DND-41 (cell line): ENCODE data around the gene PSAP.
"Not testable (repeated sequence)": the region's sequence is repeated elsewhere in the genome, so short reads cannot be mapped to it uniquely, and the experiment has no call there.

Experiments used
- ATAC-seq: fragments of 200-7000 bp; cut with Tn5 transposase; 3 replicates; pipeline ENCODE4 v1.9.1; 2021; ENCODE audit warnings: low read depth; ENCODE audit not compliant: insufficient read depth
- DNase-seq: peaks from one replicate; pipeline ENCODE4 v3.0.0-alpha.2; 2020
- H2AFZ ChIP-seq: 2 replicates; pipeline ENCODE4 v1.6.0; 2012; ENCODE audit warnings: low read depth, low read length
- H3K27ac ChIP-seq: 2 replicates; pipeline ENCODE4 v1.5.1; 2012; ENCODE audit warnings: low read length, inconsistent platforms
- H3K27me3 ChIP-seq: fragments of 200-600 bp; sonication (generic); 2 replicates; pipeline ENCODE4 v1.6.0; 2012; ENCODE audit warnings: low read length, mild to moderate bottlenecking, inconsistent platforms; ENCODE audit not compliant: insufficient read depth, poor library complexity
- H3K36me3 ChIP-seq: 2 replicates; pipeline ENCODE4 v1.5.1; 2012; ENCODE audit warnings: low read length, inconsistent platforms; ENCODE audit not compliant: insufficient read depth
- H3K4me1 ChIP-seq: 2 replicates; pipeline ENCODE4 v1.5.1; 2012; ENCODE audit warnings: mild to moderate bottlenecking, low read length; ENCODE audit not compliant: insufficient read depth
- H3K4me2 ChIP-seq: 2 replicates; pipeline ENCODE4 v1.6.0; 2012; ENCODE audit warnings: mild to moderate bottlenecking, moderate library complexity, low read length, inconsistent platforms; ENCODE audit not compliant: insufficient read depth
- H3K4me3 ChIP-seq, 2 experiments: fragments of 200-600 bp in 1 of 2; shearing (Covaris generic) in 1 of 2; 2 replicates each; pipeline ENCODE4 v1.5.1; 2012 to 2016; ENCODE audit warnings: inconsistent platforms in 2 of 2, low read length in 2 of 2, mild to moderate bottlenecking in 2 of 2, low read depth in 1 of 2, moderate library complexity in 1 of 2
- H3K79me2 ChIP-seq: 2 replicates; pipeline ENCODE4 v1.6.0; 2012; ENCODE audit warnings: low read length, inconsistent platforms; ENCODE audit not compliant: insufficient read depth
- H3K9ac ChIP-seq: 2 replicates; pipeline ENCODE4 v1.6.0; 2012; ENCODE audit warnings: low read depth, mild to moderate bottlenecking, inconsistent platforms, low read length, moderate library complexity
- H3K9me3 ChIP-seq: 2 replicates; pipeline ENCODE4 v1.5.1; 2012; ENCODE audit warnings: low read length, moderate library complexity, mild to moderate bottlenecking, inconsistent platforms; ENCODE audit not compliant: insufficient read depth, severe bottlenecking
- H4K20me1 ChIP-seq: 2 replicates; pipeline ENCODE4 v1.6.0; 2012; ENCODE audit warnings: low read length; ENCODE audit not compliant: insufficient read depth
- EZH2 ChIP-seq: IDR thresholded peaks from 3 replicates; pipeline ENCODE4 v1.6.1; 2012; ENCODE audit warnings: borderline replicate concordance, low read depth, mild to moderate bottlenecking, moderate library complexity, low read length, inconsistent platforms; ENCODE audit not compliant: severe bottlenecking
- TF ChIP-seq, protein P1 (sequence below): IDR thresholded peaks from 2 replicates; pipeline ENCODE4 v1.5.1; 2012; ENCODE audit warnings: borderline replicate concordance, low read length, moderate library complexity, mild to moderate bottlenecking; ENCODE audit not compliant: poor library complexity, severe bottlenecking; ENCODE audit errors: extremely low read depth

PSAP gene

DNA sequence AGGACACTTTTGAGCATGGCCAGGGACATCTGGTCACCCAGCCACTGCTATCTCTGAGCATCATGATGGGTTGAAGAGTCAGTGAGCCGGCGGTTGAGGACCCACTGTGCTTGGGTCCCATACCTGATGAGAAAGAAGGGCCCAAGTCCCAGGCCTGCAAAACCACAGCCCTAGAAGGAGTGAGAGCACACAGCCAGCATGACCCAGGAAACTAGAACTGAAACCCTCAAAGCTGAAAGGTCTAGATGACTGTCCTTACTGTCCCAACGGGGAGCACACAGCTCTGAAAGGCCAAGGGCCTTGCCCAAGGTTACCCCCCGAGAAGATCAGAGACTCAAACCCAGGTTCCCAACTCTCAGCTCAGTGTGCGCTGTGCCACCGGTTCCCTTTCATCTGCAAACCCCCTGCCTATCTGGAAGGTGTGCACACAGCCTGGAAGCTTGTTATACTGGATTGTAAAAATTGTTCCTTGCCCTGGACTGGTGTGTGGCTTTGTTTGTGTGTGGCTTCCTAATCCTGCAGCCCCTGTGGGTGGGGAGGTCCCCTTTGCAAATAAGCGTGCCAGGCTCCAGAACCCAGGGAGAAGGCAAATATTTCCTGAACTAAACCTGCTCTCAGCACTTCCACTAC lies 22.6 kb upstream of the PSAP start:
- Histone ChIP-seq H3K9ac (peak overlapping the region; percentile 19), H3K4me3 (no peak overlapping the region), H3K27ac (peak overlapping the region; percentile 74), H3K9me3 (no peaks in the 10 kb centered on the region), H3K79me2 (peaks cover 8% of the 10 kb centered on the region), H4K20me1 (no peaks in the 10 kb centered on the region), H3K4me1 (peaks cover 62% of the 10 kb centered on the region), H3K4me2 (no peak overlapping the region), H3K36me3 (no peaks in the 10 kb centered on the region), H3K27me3 (no peaks in the 10 kb centered on the region), H2AFZ (no peak overlapping the region)
- ATAC-seq: no peak
- TF ChIP-seq EZH2: no peak
- TF ChIP-seq, protein P1, sequence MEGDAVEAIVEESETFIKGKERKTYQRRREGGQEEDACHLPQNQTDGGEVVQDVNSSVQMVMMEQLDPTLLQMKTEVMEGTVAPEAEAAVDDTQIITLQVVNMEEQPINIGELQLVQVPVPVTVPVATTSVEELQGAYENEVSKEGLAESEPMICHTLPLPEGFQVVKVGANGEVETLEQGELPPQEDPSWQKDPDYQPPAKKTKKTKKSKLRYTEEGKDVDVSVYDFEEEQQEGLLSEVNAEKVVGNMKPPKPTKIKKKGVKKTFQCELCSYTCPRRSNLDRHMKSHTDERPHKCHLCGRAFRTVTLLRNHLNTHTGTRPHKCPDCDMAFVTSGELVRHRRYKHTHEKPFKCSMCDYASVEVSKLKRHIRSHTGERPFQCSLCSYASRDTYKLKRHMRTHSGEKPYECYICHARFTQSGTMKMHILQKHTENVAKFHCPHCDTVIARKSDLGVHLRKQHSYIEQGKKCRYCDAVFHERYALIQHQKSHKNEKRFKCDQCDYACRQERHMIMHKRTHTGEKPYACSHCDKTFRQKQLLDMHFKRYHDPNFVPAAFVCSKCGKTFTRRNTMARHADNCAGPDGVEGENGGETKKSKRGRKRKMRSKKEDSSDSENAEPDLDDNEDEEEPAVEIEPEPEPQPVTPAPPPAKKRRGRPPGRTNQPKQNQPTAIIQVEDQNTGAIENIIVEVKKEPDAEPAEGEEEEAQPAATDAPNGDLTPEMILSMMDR: no peak
- no peak for DNase-seq

DNA sequence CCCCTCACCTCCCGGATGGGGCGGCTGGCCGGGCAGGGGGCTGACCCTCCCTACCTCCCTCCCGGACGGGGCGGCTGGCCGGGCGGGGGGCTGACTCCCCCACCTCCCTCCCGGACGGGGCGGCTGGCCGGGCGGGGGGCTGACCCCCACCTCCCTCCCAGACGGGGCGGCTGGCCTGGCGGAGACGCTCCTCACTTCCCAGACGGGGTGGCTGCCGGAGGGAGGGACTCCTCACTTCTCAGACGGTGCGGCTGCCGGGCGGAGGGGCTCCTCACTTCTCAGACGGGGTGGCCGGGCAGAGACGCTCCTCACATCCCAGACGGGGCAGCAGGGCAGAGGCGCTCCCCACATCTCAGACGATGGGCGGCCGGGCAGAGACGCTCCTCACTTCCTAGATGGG lies 18.6 kb upstream of the PSAP start:
- ATAC-seq, H3K36me3 ChIP-seq, H4K20me1 ChIP-seq, H3K4me3 ChIP-seq, H3K79me2 ChIP-seq, H3K27ac ChIP-seq, H3K9me3 ChIP-seq, H3K9ac ChIP-seq, H2AFZ ChIP-seq, H3K27me3 ChIP-seq, DNase-seq, H3K4me2 ChIP-seq: not testable (repeated sequence)
- H3K4me1 ChIP-seq: peaks cover 65% of the 10 kb centered on the region

DNA sequence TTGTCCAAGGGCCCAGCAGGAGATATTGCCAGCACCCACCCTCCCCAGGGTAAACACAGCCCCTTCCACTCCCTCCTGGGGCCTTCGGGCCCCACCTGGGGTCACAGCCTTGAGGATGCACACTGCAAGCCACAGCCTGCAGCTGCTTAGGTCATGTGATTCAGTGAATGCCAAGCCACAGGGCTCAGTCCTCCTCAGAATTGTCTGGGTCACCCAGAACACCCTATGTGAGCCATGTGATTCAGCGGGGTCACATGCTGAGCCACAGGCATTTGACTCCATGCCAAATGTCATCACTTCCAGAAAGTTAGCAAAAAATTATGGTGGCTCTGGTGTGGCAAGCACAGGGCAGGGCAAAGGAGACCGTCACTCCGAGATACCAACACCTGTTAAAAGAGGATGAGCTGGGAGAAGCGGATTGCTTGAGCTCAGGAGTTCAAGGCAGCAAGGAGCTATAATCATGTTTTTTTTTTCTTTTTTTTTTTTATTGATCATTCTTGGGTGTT lies 17.2 kb upstream of the PSAP start:
- ATAC-seq: peak; percentile 77
- H3K9ac ChIP-seq: peak overlapping the region; percentile 29

DNA sequence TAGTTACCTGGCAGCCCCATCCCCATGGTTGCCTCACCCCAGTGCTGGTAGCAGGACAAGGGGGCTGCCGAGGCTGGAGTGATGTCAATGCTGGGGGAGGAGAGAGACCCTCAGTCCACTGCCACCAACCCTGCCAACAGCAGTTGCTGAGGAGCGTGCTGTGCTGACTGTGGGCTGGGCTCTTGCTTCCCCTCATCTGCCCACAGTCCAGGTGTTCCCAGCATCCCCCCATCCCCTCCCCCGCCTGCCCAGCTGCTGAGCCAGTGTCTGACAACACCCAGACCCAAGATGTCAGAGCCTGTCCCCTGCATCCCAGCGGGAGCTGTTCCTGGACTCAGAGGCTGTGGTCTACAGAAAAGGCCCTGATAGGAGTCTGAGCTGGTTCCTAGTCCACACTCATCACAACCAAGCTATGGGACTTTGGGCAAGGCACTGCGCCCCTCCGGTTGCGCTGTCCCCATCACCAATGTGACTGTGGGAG lies 14.6 kb upstream of the PSAP start:
- no peaks in the 10 kb centered on the region for H3K9me3 ChIP-seq
- no peaks in the 10 kb centered on the region for H4K20me1 ChIP-seq
- H3K27me3 ChIP-seq: no peaks in the 10 kb centered on the region
- peak; percentile 25; the same call in 2 of the 3 replicates for ATAC-seq
- no peaks in the 10 kb centered on the region for H3K79me2 ChIP-seq
- no peak overlapping the region for H3K4me2 ChIP-seq
- H3K4me3 ChIP-seq: no peak overlapping the region
- peak overlapping the region; percentile 3; the same call in 1 of the 2 replicates for H3K9ac ChIP-seq
- peaks cover 46% of the 10 kb centered on the region for H3K4me1 ChIP-seq
- H3K36me3 ChIP-seq: no peaks in the 10 kb centered on the region
- TF ChIP-seq, protein P1: no peak
- TF ChIP-seq EZH2: no peak
- peak; percentile 58 for DNase-seq
- no peak overlapping the region for H2AFZ ChIP-seq
- H3K27ac ChIP-seq: peak overlapping the region; percentile 80

More for the DNA sequence above, 17.2 kb upstream of the PSAP start:
- DNase-seq: peak; percentile 79
- Histone ChIP-seq H3K27me3 (no peaks in the 10 kb centered on the region), H4K20me1 (no peaks in the 10 kb centered on the region), H3K36me3 (no peaks in the 10 kb centered on the region), H3K9me3 (no peaks in the 10 kb centered on the region), H3K4me3 (no peak overlapping the region), H2AFZ (peak overlapping the region; percentile 55; the same call in 1 of the 2 replicates), H3K4me2 (peak overlapping the region; percentile 29; the same call in 1 of the 2 replicates), H3K79me2 (no peaks in the 10 kb centered on the region), H3K4me1 (peaks cover 52% of the 10 kb centered on the region), H3K27ac (peak overlapping the region; percentile 93)
- TF ChIP-seq, protein P1: no peak
- TF ChIP-seq EZH2: no peak
